Stimulated activated naive CD8-positive, alpha-beta T cell treated with anti-CD3 and anti-CD28 coated beads, Interleukin-15, Interleukin-2, amounts not matched to agents 100 ng/mL and 50 ng/mL, for 24 hours (primary cell): ENCODE data around the gene PXT1.
"Not testable (repeated sequence)": the region's sequence is repeated elsewhere in the genome, so short reads cannot be mapped to it uniquely, and the experiment has no call there.

ENCODE experiments used
- H3K27ac Mint-ChIP-seq: one replicate; pipeline ENCODE4 v1.8.0; 2021; ENCODE audit warnings: mild to moderate bottlenecking, mixed read lengths
- H3K27me3 Mint-ChIP-seq: one replicate; pipeline ENCODE4 v1.8.0; 2021; ENCODE audit warnings: mixed read lengths
- H3K36me3 Mint-ChIP-seq: one replicate; pipeline ENCODE4 v1.8.0; 2021; ENCODE audit warnings: low read depth, mixed read lengths
- H3K4me1 Mint-ChIP-seq: one replicate; pipeline ENCODE4 v1.8.0; 2021; ENCODE audit warnings: low read depth, mixed read lengths
- H3K4me3 Mint-ChIP-seq: one replicate; pipeline ENCODE4 v1.8.0; 2021; ENCODE audit warnings: mild to moderate bottlenecking, mixed read lengths
- H3K9me3 Mint-ChIP-seq: one replicate; pipeline ENCODE4 v1.8.0; 2021; ENCODE audit warnings: mixed read lengths

The PXT1 gene, protein sequence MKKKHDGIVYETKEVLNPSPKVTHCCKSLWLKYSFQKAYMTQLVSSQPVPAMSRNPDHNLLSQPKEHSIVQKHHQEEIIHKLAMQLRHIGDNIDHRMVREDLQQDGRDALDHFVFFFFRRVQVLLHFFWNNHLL

DNA sequence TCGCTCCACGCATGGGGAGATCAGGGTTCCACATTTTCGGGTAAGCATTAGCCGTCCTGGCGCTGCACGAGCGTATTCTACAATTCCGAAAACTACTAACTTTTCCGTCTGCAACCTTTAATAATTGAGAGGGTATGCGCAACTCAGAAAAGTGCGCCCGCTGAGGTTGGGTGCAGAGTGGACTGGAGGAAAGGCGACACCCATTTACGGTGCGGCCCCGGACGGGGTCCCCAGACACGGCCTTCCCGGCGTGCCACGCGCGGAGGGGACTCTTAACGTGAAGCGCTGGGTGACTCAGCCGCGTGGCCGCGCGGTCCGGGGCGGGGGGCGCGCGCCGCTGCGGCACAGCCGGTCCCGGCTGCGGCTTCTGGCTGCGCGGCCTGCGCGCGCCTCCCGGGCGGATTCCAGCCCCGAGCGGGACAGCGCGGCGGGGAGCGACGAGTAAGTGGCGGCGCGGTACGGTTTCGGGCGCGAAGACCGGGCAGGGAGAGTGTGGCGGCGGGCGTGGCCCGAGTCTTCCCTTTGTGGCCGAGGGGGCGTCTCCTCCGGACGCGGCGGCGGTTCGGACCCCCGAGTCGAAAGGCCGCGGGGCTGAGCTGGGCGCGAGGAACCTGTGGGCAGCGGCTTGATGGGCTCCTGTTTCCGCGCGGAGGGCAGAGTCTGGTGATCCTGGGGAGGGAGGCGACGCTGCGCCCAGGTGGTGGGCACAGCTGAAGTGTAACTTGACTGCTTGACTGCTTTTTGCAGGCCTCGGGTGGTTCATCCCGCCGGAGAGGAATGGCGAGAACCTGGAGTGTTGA is at the start of gene PXT1, which contains the start of gene KCTD20:
TSS of gene PXT1 (minus strand) at position 184 of the 800 bp plus-strand sequence. CDS start 16,772 bp downstream, outside the sequence.
TSS of gene KCTD20 (plus strand) at position 330 of the 800 bp plus-strand sequence. CDS start 27,098 bp downstream, outside the sequence.
- peak within 1 kb of the TSS; percentile 96 for H3K4me3 Mint-ChIP-seq
- H3K9me3 Mint-ChIP-seq = no peaks in the 10 kb centered on the region
- H3K27ac Mint-ChIP-seq = peak within 1 kb of the TSS; percentile 96
- no peaks in the 10 kb centered on the region for H3K27me3 Mint-ChIP-seq
- H3K4me1 Mint-ChIP-seq = peaks cover 56% of the 10 kb centered on the region
- H3K36me3 Mint-ChIP-seq = peaks cover 15% of the 10 kb centered on the region

DNA sequence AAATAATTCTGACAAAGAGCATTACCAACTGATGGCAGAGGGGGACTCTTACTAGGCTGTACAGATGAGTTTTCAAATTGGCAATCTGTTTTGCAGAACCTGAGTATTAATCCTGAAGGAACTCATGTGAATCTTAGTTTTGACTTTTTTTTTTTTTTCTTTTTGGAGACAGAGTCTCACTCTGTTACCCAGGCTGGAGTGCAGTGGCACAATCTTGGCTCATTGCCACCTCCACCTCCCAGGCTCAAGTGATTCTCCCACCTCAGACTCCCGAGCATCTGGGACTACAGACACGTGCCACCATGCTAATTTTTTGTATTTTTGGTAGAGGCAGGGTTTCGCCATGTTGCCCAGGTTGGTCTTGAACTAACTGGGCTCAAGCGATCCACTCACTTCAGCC is 49.4 kb upstream of the PXT1 start:
- H3K27ac Mint-ChIP-seq = no peak overlapping the region
- no peaks in the 10 kb centered on the region for H3K9me3 Mint-ChIP-seq
- no peaks in the 10 kb centered on the region for H3K27me3 Mint-ChIP-seq
- H3K36me3 Mint-ChIP-seq = peaks cover 73% of the 10 kb centered on the region
- H3K4me1 Mint-ChIP-seq = peaks cover 9% of the 10 kb centered on the region
- no peak overlapping the region for H3K4me3 Mint-ChIP-seq

GRCh38 chr6:36491378-36491965 is 48.8 kb upstream of the PXT1 start:
- no peaks in the 10 kb centered on the region for H3K27me3 Mint-ChIP-seq
- H3K36me3 Mint-ChIP-seq = peaks cover 71% of the 10 kb centered on the region
- no peak overlapping the region for H3K27ac Mint-ChIP-seq
- peaks cover 9% of the 10 kb centered on the region for H3K4me1 Mint-ChIP-seq
- H3K4me3 Mint-ChIP-seq = no peak overlapping the region
- H3K9me3 Mint-ChIP-seq = no peaks in the 10 kb centered on the region

DNA sequence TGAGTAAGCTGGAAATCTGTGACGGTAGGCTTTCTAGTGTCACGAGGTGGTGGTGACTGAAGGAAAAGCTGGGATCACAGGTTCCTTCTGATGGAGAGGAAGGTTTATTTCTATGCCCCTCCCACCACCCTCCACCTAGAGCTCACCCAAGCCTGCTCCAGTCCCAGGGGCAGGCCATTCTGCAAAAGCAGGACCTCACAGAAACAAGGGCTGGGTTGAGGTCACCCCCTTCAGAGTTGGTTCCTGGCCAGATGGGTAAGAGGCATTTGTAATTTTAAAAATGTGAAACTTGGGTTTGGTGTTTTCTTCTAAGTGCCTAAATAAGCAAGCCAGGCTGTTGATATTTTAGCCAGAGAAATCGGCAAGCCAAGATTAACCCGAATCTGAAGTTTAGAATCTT is 46.8 kb upstream of the PXT1 start:
- H3K27ac Mint-ChIP-seq = no peak overlapping the region
- H3K4me1 Mint-ChIP-seq = peaks cover 9% of the 10 kb centered on the region
- H3K4me3 Mint-ChIP-seq = no peak overlapping the region
- no peaks in the 10 kb centered on the region for H3K9me3 Mint-ChIP-seq
- H3K36me3 Mint-ChIP-seq = peaks cover 70% of the 10 kb centered on the region
- H3K27me3 Mint-ChIP-seq = no peaks in the 10 kb centered on the region

GRCh38 chr6:36488221-36488620 is 45.6 kb upstream of the PXT1 start:
- Mint-ChIP-seq H3K9me3 (no peaks in the 10 kb centered on the region), H3K4me1 (peaks cover under 1% of the 10 kb centered on the region), H3K27ac (no peak overlapping the region), H3K4me3 (no peak overlapping the region), H3K36me3 (peaks cover 69% of the 10 kb centered on the region), H3K27me3 (no peaks in the 10 kb centered on the region)

- no peak overlapping the region for H3K4me3 Mint-ChIP-seq
- H3K4me1 Mint-ChIP-seq = no peaks in the 10 kb centered on the region
- H3K27me3 Mint-ChIP-seq = no peaks in the 10 kb centered on the region
- no peaks in the 10 kb centered on the region for H3K9me3 Mint-ChIP-seq
- H3K36me3 Mint-ChIP-seq = peaks cover 69% of the 10 kb centered on the region
- H3K27ac Mint-ChIP-seq = no peak overlapping the region
Observed at GRCh38 chr6:36487698-36488097, 45.0 kb upstream of the PXT1 start.

- H3K27me3 Mint-ChIP-seq = no peaks in the 10 kb centered on the region
- peaks cover 72% of the 10 kb centered on the region for H3K36me3 Mint-ChIP-seq
- H3K27ac Mint-ChIP-seq = no peak overlapping the region
Observed at GRCh38 chr6:36484736-36485135, 42.1 kb upstream of the PXT1 start.

DNA sequence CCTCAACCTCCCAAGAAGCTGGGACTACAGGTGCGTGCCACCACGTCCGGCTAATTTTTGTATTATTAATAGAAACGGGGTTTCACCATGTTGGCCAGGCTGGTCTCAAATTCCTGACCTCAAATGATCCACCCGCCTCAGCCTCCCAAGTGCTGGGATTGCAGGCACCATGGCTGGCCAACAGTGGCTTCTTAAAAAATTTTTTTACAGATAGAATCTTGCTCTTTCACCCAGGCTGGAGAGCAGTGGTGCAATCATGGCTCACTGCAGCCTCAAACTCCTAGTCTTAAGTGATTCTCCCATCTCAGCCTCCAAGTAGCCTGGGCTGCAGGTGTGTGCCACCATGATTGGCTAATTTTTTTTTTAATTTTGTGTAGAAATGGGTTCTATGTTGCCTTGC is 40.7 kb upstream of the PXT1 start:
- H3K4me3 Mint-ChIP-seq, H3K27ac Mint-ChIP-seq, H3K9me3 Mint-ChIP-seq, H3K4me1 Mint-ChIP-seq, H3K27me3 Mint-ChIP-seq: not testable (repeated sequence)
- peaks cover 71% of the 10 kb centered on the region for H3K36me3 Mint-ChIP-seq

More at GRCh38 chr6:36484736-36485135, 42.1 kb upstream of the PXT1 start:
- no peaks in the 10 kb centered on the region for H3K9me3 Mint-ChIP-seq
- H3K4me3 Mint-ChIP-seq = no peak overlapping the region
- H3K4me1 Mint-ChIP-seq = no peaks in the 10 kb centered on the region

GRCh38 chr6:36479256-36479655 is 36.6 kb upstream of the PXT1 start:
- peaks cover 62% of the 10 kb centered on the region for H3K36me3 Mint-ChIP-seq

GRCh38 chr6:36478051-36478526 is 35.4 kb upstream of the PXT1 start:
- Mint-ChIP-seq H3K36me3 (peaks cover 57% of the 10 kb centered on the region), H3K4me3 (no peak overlapping the region), H3K27ac (no peak overlapping the region), H3K9me3 (no peaks in the 10 kb centered on the region), H3K4me1 (peaks cover 6% of the 10 kb centered on the region), H3K27me3 (no peaks in the 10 kb centered on the region)

More at GRCh38 chr6:36479256-36479655, 36.6 kb upstream of the PXT1 start:
- no peak overlapping the region for H3K27ac Mint-ChIP-seq
- H3K9me3 Mint-ChIP-seq = no peaks in the 10 kb centered on the region
- no peaks in the 10 kb centered on the region for H3K27me3 Mint-ChIP-seq
- H3K4me3 Mint-ChIP-seq = no peak overlapping the region
- peaks cover 6% of the 10 kb centered on the region for H3K4me1 Mint-ChIP-seq

DNA sequence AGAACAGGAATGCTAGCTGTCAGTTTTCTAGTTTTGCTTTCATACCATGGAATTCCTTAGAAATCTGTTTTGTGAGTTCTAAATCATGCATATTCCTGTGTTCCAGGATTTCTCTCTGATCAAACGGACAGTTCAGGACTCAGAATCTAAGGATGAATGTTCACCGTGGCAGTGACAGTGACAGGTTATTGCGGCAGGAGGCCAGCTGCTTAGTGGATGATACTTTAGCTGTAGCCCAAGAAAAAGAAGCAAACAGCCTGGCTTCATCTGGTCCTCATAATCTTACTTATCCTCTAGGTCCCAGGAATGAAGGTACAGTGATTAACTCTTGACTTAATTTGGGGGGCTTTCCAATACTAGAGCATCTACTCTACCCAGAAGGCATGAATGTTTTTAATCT is 27.3 kb upstream of the PXT1 start:
- no peak overlapping the region for H3K4me3 Mint-ChIP-seq
- H3K4me1 Mint-ChIP-seq = peaks cover 5% of the 10 kb centered on the region
- no peaks in the 10 kb centered on the region for H3K27me3 Mint-ChIP-seq
- H3K36me3 Mint-ChIP-seq = peaks cover 43% of the 10 kb centered on the region
- H3K27ac Mint-ChIP-seq = peak overlapping the region; percentile 21
- no peaks in the 10 kb centered on the region for H3K9me3 Mint-ChIP-seq

DNA sequence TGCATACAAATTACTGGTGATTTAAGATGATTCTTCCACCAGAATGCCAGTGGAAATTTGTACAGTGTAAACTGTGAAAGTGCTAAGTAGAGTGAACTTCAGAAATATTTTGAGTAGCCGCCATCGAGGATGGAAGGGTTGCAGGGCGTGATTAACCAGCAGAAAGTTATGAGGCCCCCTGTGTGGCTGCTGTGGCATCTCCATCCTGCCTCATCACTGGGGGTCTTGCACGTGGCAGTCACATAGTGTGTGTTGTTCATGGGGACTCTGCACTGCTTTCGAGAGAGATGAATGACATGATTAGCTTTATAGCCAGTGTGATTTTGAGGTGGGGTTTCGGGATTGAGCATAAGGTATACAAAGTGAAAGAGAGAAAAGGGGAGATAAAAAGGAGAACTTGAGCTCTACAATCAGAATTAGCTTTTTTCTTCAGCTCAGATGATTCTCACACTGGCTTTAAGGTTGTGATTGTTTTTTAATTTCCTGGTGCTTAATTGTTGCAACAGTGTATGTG is 26.6 kb upstream of the PXT1 start:
- H3K27me3 Mint-ChIP-seq = no peaks in the 10 kb centered on the region
- H3K36me3 Mint-ChIP-seq = peaks cover 36% of the 10 kb centered on the region
- H3K9me3 Mint-ChIP-seq = no peaks in the 10 kb centered on the region
- peak overlapping the region; percentile 5 for H3K27ac Mint-ChIP-seq
- no peak overlapping the region for H3K4me3 Mint-ChIP-seq
- H3K4me1 Mint-ChIP-seq = peaks cover 11% of the 10 kb centered on the region

DNA sequence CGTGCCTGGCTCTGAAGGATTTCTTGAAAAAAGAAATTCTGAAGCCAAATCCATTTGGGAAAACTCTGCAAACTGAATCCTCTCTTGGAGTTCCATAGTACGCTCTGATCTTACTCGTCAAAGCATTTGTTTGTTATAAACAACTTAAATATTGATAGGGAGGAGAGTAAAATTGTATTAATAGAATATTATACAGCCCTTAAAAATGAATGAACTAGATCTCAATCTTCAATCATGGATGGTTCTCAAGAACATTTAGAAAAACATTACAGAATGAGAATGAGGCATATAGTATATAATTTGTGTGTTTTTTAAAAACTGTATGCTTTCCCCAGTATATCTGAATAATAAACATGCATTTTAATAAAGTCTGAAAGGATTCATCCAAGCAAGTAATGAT is 25.0 kb upstream of the PXT1 start:
- no peak overlapping the region for H3K4me3 Mint-ChIP-seq
- peaks cover 40% of the 10 kb centered on the region for H3K36me3 Mint-ChIP-seq
- peaks cover 20% of the 10 kb centered on the region for H3K4me1 Mint-ChIP-seq
- no peak overlapping the region for H3K27ac Mint-ChIP-seq
- no peaks in the 10 kb centered on the region for H3K9me3 Mint-ChIP-seq
- H3K27me3 Mint-ChIP-seq = no peaks in the 10 kb centered on the region

GRCh38 chr6:36464233-36464632 is 21.6 kb upstream of the PXT1 start:
- peaks cover 32% of the 10 kb centered on the region for H3K4me1 Mint-ChIP-seq
- H3K36me3 Mint-ChIP-seq = peaks cover 31% of the 10 kb centered on the region
- no peak overlapping the region for H3K4me3 Mint-ChIP-seq
- H3K27me3 Mint-ChIP-seq = no peaks in the 10 kb centered on the region
- H3K27ac Mint-ChIP-seq = no peak overlapping the region
- no peaks in the 10 kb centered on the region for H3K9me3 Mint-ChIP-seq

GRCh38 chr6:36463676-36464075 is 21.0 kb upstream of the PXT1 start:
- Mint-ChIP-seq H3K4me3 (no peak overlapping the region), H3K27me3 (no peaks in the 10 kb centered on the region), H3K4me1 (peaks cover 29% of the 10 kb centered on the region), H3K36me3 (peaks cover 31% of the 10 kb centered on the region), H3K9me3 (no peaks in the 10 kb centered on the region), H3K27ac (no peak overlapping the region)
